GM21786 (cell line): ENCODE results near the gene THAP7.

ENCODE experiments used
- ATAC-seq: cut with Tn5 transposase; IDR thresholded peaks from one replicate; pipeline ENCODE4 v1.9.1; 2021; ENCODE audit not compliant: unreplicated experiment

Gene THAP7

GRCh38 chr22:20949698-20950183 is 52.2 kb downstream of the THAP7 start:
- ATAC-seq: no peak
